H9 (cell line): ENCODE measurements around the gene AIG1. TPM values are rescaled to one million over a fixed set of nuclear protein-coding genes. Genes with fewer than 3 reads are reported as not detected.

Experiments
- DNase-seq: peaks from one replicate; pipeline ENCODE4 v3.0.0-alpha.2; 2017
- H2AFZ ChIP-seq: one replicate; pipeline ENCODE4 v1.6.1; 2013; ENCODE audit warnings: mild to moderate bottlenecking, low read length, control low read depth, moderate library complexity
- H2AK5ac ChIP-seq: 2 replicates; pipeline ENCODE4 v1.6.1; 2013; ENCODE audit warnings: low read length, control low read depth, mixed read lengths; ENCODE audit not compliant: insufficient read length
- H2BK120ac ChIP-seq: one replicate; pipeline ENCODE4 v1.6.1; 2013; ENCODE audit warnings: low read depth, mild to moderate bottlenecking, low read length, control low read depth, inconsistent platforms; ENCODE audit not compliant: poor library complexity, severe bottlenecking
- H2BK12ac ChIP-seq: 2 replicates; pipeline ENCODE4 v1.6.1; 2013; ENCODE audit warnings: low read length, control low read depth, mixed read lengths, low read depth; ENCODE audit not compliant: insufficient read length
- H2BK15ac ChIP-seq: 2 replicates; pipeline ENCODE4 v1.6.1; 2013; ENCODE audit warnings: low read depth, low read length, control low read depth
- H2BK20ac ChIP-seq: one replicate; pipeline ENCODE4 v1.6.1; 2013; ENCODE audit warnings: low read depth, mild to moderate bottlenecking, low read length, control low read depth, inconsistent platforms; ENCODE audit not compliant: poor library complexity, severe bottlenecking
- H2BK5ac ChIP-seq: 2 replicates; pipeline ENCODE4 v1.6.1; 2013; ENCODE audit warnings: low read length, control low read depth, mixed read lengths; ENCODE audit not compliant: insufficient read length
- H3K14ac ChIP-seq: 2 replicates; pipeline ENCODE4 v1.6.1; 2013; ENCODE audit warnings: low read length, control low read depth; ENCODE audit not compliant: insufficient read depth
- H3K18ac ChIP-seq: 2 replicates; pipeline ENCODE4 v1.6.1; 2013; ENCODE audit warnings: low read depth, mild to moderate bottlenecking, mixed read lengths, low read length, control low read depth; ENCODE audit not compliant: insufficient read length
- H3K23ac ChIP-seq: 2 replicates; pipeline ENCODE4 v1.6.1; 2013; ENCODE audit warnings: low read length, control low read depth, mixed read lengths, low read depth; ENCODE audit not compliant: insufficient read length
- H3K23me2 ChIP-seq: 2 replicates; pipeline ENCODE4 v1.6.1; 2013; ENCODE audit warnings: low read depth, mild to moderate bottlenecking, mixed read lengths, low read length, control low read depth; ENCODE audit not compliant: insufficient read length, poor library complexity, severe bottlenecking
- H3K27ac ChIP-seq: 2 replicates; pipeline ENCODE4 v1.5.1; 2013; ENCODE audit warnings: low read length, control low read depth, mixed read lengths, low read depth; ENCODE audit not compliant: insufficient read length
- H3K27me3 ChIP-seq: 2 replicates; pipeline ENCODE4 v1.6.1; 2013; ENCODE audit warnings: low read length, control low read depth, inconsistent platforms; ENCODE audit not compliant: insufficient read depth
- H3K4ac ChIP-seq: 2 replicates; pipeline ENCODE4 v1.6.1; 2013; ENCODE audit warnings: low read depth, mild to moderate bottlenecking, control low read depth, inconsistent platforms, low read length, moderate library complexity
- H3K4me1 ChIP-seq: 2 replicates; pipeline ENCODE4 v1.6.1; 2013; ENCODE audit warnings: low read length, control low read depth, inconsistent platforms; ENCODE audit not compliant: insufficient read depth
- H3K4me2 ChIP-seq: 2 replicates; pipeline ENCODE4 v1.6.1; 2013; ENCODE audit warnings: low read length, control low read depth, mixed read lengths; ENCODE audit not compliant: insufficient read length, insufficient read depth
- H3K56ac ChIP-seq: 2 replicates; pipeline ENCODE4 v1.6.1; 2013; ENCODE audit warnings: low read depth, mild to moderate bottlenecking, mixed read lengths, low read length, control low read depth; ENCODE audit not compliant: insufficient read length
- H3K79me1 ChIP-seq: 2 replicates; pipeline ENCODE4 v1.6.1; 2013; ENCODE audit warnings: low read depth, mild to moderate bottlenecking, moderate library complexity, low read length, control low read depth, inconsistent platforms; ENCODE audit not compliant: insufficient read depth, poor library complexity, severe bottlenecking
- H3K79me2 ChIP-seq: 2 replicates; pipeline ENCODE4 v1.6.1; 2013; ENCODE audit warnings: low read length, control low read depth, inconsistent platforms; ENCODE audit not compliant: insufficient read depth
- H3K9ac ChIP-seq: 2 replicates; pipeline ENCODE4 v1.6.1; 2013; ENCODE audit warnings: low read length, control low read depth, mixed read lengths; ENCODE audit not compliant: insufficient read length; ENCODE audit errors: extremely low read depth
- H3K9me3 ChIP-seq: one replicate; pipeline ENCODE4 v1.6.1; 2013; ENCODE audit warnings: low read depth, low read length, inconsistent platforms; ENCODE audit not compliant: control insufficient read depth
- H3T11ph ChIP-seq: one replicate; pipeline ENCODE4 v1.6.1; 2013; ENCODE audit warnings: mild to moderate bottlenecking, low read length, control low read depth, inconsistent platforms
- H4K20me1 ChIP-seq: one replicate; pipeline ENCODE4 v1.6.1; 2013; ENCODE audit not compliant: control insufficient read depth, insufficient read length, insufficient read depth
- H4K5ac ChIP-seq: 2 replicates; pipeline ENCODE4 v1.6.1; 2013; ENCODE audit warnings: low read depth, mild to moderate bottlenecking, mixed read lengths, low read length, control low read depth; ENCODE audit not compliant: insufficient read length
- H4K8ac ChIP-seq: replicated peaks from 2 replicates; pipeline ENCODE4 v1.6.1; 2013; ENCODE audit warnings: low read length, control low read depth, mixed read lengths, low read depth; ENCODE audit not compliant: insufficient read length
- H4K91ac ChIP-seq: 2 replicates; pipeline ENCODE4 v1.6.1; 2013; ENCODE audit warnings: low read depth, mild to moderate bottlenecking, moderate library complexity, mixed read lengths, low read length, control low read depth; ENCODE audit not compliant: insufficient read length
- H3K27ac Mint-ChIP-seq, 3 experiments: 2 replicates in 2 of 3; 3 replicates in 1 of 3; pipeline ENCODE4 v1.8.0; 2020 to 2021; ENCODE audit warnings: mixed read lengths in 3 of 3, mild to moderate bottlenecking in 1 of 3, moderate library complexity in 1 of 3
- H3K27me3 Mint-ChIP-seq: 2 replicates; pipeline ENCODE4 v1.8.0; 2021; ENCODE audit warnings: low read depth, mild to moderate bottlenecking, moderate library complexity, mixed read lengths
- H3K36me3 Mint-ChIP-seq, 3 experiments: 2 replicates in 2 of 3; 3 replicates in 1 of 3; pipeline ENCODE4 v1.8.0; 2020 to 2021; ENCODE audit warnings: low read depth in 3 of 3, mixed read lengths in 3 of 3; ENCODE audit not compliant: insufficient read depth in 1 of 3
- H3K4me1 Mint-ChIP-seq, 2 experiments: 2 replicates each; pipeline ENCODE4 v1.8.0; 2020; ENCODE audit warnings: mixed read lengths in 2 of 2
- H3K4me3 Mint-ChIP-seq, 2 experiments: 2 replicates in 1 of 2; 3 replicates in 1 of 2; pipeline ENCODE4 v1.8.0; 2020 to 2021; ENCODE audit warnings: mild to moderate bottlenecking in 2 of 2, mixed read lengths in 2 of 2, moderate library complexity in 1 of 2
- H3K9me3 Mint-ChIP-seq, 2 experiments: 2 replicates in 1 of 2; 3 replicates in 1 of 2; pipeline ENCODE4 v1.8.0; 2020; ENCODE audit warnings: mild to moderate bottlenecking in 2 of 2, mixed read lengths in 2 of 2, moderate library complexity in 1 of 2
- WGBS: extraction: QIAGEN DNeasy Blood & Tissue Kit; methylation state at CpG from one replicate; pipeline ENCODE4 v1.1.7; 2013; ENCODE audit warnings: missing lambda C conversion rate, low lambda C conversion rate, mixed read lengths; ENCODE audit not compliant: insufficient read length; ENCODE audit errors: extremely low coverage; 5-methylcytosine and 5-hydroxymethylcytosine counted together
- total RNA-seq: library from RNA; stranded (reverse); gene quantifications from 2 replicates; pipeline ENCODE4 v1.2.1, GENCODE V29; 2021
- TF ChIP-seq, protein P1 (sequence below): fragments of 200-600 bp; sonication (generic); conservative IDR thresholded peaks from 3 replicates; pipeline ENCODE4 v1.8.0; 2021; ENCODE audit warnings: antibody characterized with exemption, mild to moderate bottlenecking

The AIG1 gene
- total RNA-seq, 1 experiment from 2014 or later = 44.6 TPM

DNA sequence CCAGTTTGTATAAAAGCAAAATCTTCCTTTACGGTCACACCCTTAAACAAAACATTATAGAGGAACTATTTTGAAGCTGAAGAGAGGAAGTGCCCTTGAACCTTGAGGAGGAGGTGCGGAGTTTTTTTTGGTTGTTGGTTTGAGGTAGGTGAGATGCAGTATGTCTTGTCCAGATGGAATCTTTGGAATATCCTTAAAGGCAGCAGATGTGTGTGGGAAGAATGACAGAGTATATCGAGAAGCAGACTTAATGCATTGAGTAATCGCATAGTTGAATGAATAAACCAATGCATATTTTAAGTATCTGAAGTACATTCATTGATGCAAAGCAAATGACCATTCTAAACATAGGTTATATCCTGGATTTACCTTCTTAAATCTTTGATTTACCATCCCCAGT lies 49.9 kb downstream of the AIG1 start:
- H3K9me3 ChIP-seq = no peaks in the 10 kb centered on the region
- no peak overlapping the region for H2BK15ac ChIP-seq
- Mint-ChIP-seq H3K27me3 (no peaks in the 10 kb centered on the region), H3K4me3 (no peak overlapping the region), H3K4me1 (no peaks in the 10 kb centered on the region), H3K9me3 (no peaks in the 10 kb centered on the region), H3K36me3 (peaks cover 0 to 9% (median 0%) of the 10 kb centered on the region in 3 experiments; a peak in 2 of 7 replicates), H3K27ac (no peak overlapping the region)
- no peak for DNase-seq
- no peaks in the 10 kb centered on the region for H3K79me1 ChIP-seq
- H3K23me2 ChIP-seq = no peaks in the 10 kb centered on the region
- H4K20me1 ChIP-seq = no peaks in the 10 kb centered on the region
- H2BK20ac ChIP-seq = no peak overlapping the region
- no peak overlapping the region for H3K27ac ChIP-seq
- H4K91ac ChIP-seq = no peak overlapping the region
- TF ChIP-seq, protein P1, sequence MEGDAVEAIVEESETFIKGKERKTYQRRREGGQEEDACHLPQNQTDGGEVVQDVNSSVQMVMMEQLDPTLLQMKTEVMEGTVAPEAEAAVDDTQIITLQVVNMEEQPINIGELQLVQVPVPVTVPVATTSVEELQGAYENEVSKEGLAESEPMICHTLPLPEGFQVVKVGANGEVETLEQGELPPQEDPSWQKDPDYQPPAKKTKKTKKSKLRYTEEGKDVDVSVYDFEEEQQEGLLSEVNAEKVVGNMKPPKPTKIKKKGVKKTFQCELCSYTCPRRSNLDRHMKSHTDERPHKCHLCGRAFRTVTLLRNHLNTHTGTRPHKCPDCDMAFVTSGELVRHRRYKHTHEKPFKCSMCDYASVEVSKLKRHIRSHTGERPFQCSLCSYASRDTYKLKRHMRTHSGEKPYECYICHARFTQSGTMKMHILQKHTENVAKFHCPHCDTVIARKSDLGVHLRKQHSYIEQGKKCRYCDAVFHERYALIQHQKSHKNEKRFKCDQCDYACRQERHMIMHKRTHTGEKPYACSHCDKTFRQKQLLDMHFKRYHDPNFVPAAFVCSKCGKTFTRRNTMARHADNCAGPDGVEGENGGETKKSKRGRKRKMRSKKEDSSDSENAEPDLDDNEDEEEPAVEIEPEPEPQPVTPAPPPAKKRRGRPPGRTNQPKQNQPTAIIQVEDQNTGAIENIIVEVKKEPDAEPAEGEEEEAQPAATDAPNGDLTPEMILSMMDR = no peak
- H3T11ph ChIP-seq = no peak overlapping the region
- no peak overlapping the region for H3K4me2 ChIP-seq
- H3K27me3 ChIP-seq = no peaks in the 10 kb centered on the region
- H3K14ac ChIP-seq = no peak overlapping the region
- H4K8ac ChIP-seq = no peak overlapping the region
- no peak overlapping the region for H4K5ac ChIP-seq
- H3K18ac ChIP-seq = no peak overlapping the region
- no peak overlapping the region for H3K4ac ChIP-seq
- no peak overlapping the region for H3K56ac ChIP-seq
- no peak overlapping the region for H2BK5ac ChIP-seq
- no peak overlapping the region for H2BK12ac ChIP-seq
- no peak overlapping the region for H2AFZ ChIP-seq
- no peaks in the 10 kb centered on the region for H3K4me1 ChIP-seq
- WGBS = no CpG with 5 or more reads among the region's 4 CpGs
- H2BK120ac ChIP-seq = no peak overlapping the region
- H3K23ac ChIP-seq = no peak overlapping the region
- no peaks in the 10 kb centered on the region for H3K79me2 ChIP-seq
- no peak overlapping the region for H2AK5ac ChIP-seq
- no peak overlapping the region for H3K9ac ChIP-seq
